PFSK-1 (cell line): ENCODE results near the gene FIBCD1.

Experiments used
- FOXP2 ChIP-seq: optimal IDR thresholded peaks from 2 replicates; pipeline ENCODE3; 2011; ENCODE audit warnings: borderline replicate concordance, control low read depth, inconsistent platforms; ENCODE audit not compliant: insufficient read depth; ENCODE audit errors: extremely low read length, extremely low read depth
- POLR2AphosphoS5 ChIP-seq: IDR thresholded peaks from 2 replicates; pipeline ENCODE4 v1.6.1; 2012; ENCODE audit warnings: low read depth, mild to moderate bottlenecking, control low read depth, low read length, moderate library complexity
- SIN3A ChIP-seq: IDR thresholded peaks from 2 replicates; pipeline ENCODE4 v1.6.1; 2012; ENCODE audit warnings: mild to moderate bottlenecking, low read length, moderate library complexity, borderline replicate concordance; ENCODE audit not compliant: insufficient read depth
- TAF1 ChIP-seq: IDR thresholded peaks from 2 replicates; pipeline ENCODE4 v1.6.1; 2012; ENCODE audit warnings: low read length, control low read depth, borderline replicate concordance; ENCODE audit not compliant: insufficient read depth

DNA sequence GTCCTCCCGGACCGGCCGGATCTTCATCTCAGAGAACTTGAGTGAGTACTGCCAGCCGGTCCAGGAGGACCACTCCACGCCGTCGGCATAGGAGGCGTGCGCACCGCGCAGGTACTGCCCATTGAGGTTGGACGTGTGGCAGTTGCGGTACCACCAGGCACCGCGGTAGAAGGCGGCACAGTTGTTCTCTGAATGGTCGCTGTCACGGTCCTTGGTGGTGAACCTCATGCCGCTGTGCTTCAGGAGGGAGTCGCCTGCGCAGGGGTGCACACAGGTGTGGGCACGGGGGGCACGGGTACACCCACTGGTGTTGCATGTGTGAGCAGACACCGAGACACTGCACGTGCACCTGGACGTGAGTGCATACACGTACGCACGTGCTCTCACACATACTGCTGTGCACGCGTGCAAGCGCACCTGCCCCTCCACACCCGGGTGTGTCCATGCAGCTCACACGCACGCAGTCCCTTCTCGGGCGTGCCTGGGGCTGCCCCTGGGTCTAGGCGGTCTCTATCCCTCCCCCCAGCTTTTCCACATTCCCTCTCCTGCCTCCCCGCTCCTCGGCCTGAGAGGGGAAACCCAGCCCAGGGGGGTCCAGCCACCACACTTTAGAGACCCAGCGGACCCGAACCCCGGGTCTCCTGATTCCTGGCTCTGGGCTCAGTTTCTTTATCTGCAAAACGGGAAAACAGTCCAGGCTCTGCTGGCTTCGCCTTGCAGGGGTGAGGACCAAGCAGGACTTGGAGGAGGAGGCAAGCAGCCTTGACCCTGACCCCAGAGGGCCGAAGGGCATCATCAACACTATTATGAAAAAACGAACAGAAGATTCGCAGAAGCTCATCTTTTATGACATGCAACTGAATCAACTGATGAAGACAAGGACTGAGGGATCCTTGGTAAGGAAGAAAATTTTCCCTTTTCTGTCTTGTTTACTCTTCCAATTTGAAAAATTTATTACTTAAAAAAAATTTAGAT, 34.7 kb downstream of the FIBCD1 start:
- TF ChIP-seq TAF1 (no peak), POLR2AphosphoS5 (no peak), FOXP2 (no peak), SIN3A (no peak)
